ENCODE measurements around the gene CDKN2D.

CDKN2D gene

GRCh38 chr19:10520652-10521318 lies 48.0 kb downstream of the CDKN2D start:
- DNase-seq (ENCODE audit: low spot score), result no peak

GRCh38 chr19:10519421-10519820 lies 49.4 kb downstream of the CDKN2D start:
- no peak for DNase-seq (ENCODE audit: low spot score)

- no peak for DNase-seq (ENCODE audit: low spot score)
Measured at GRCh38 chr19:10518444-10519361, 50.1 kb downstream of the CDKN2D start.

- no peak for DNase-seq (ENCODE audit: low spot score)
Measured at GRCh38 chr19:10517760-10518443, 50.9 kb downstream of the CDKN2D start.

- DNase-seq (ENCODE audit: low spot score), result no peak
Measured at GRCh38 chr19:10517361-10517759, 51.4 kb downstream of the CDKN2D start, which contains the start of gene S1PR5. S1PR5 (minus strand) TSS chr19:10517447; CDS start chr19:10515011, 2,436 bp downstream.

- DNase-seq (ENCODE audit: low spot score), result no peak
Measured at GRCh38 chr19:10516671-10517286, 52.0 kb downstream of the CDKN2D start.
